ENCODE results near the gene GJC2.

DNA sequence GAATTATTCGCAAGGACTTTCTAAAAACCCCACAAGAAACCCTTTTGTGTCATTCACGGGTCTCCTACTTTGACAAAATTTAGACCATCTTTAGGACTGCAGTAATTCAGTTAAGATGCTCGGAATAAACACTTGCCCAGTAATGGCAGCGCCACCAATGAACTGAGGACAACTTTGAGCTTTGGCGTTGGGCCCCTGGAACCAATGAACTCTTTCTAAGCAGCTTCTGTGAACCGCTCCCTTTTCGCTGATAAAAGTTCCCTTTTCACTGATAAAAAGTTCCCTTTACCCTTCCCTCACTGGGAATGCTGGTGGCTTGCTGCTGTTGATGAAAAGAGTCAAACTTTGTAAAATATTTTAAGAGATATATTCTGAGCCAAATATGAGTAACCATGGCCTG, 39.2 kb upstream of the GJC2 start:
- TF ChIP-seq POLR2AphosphoS5 (IDR thresholded peaks at IDR 0.05; ENCODE audit: low read depth, low read length) = no peak
- no peak for TF ChIP-seq TAF1 (IDR thresholded peaks at IDR 0.05; ENCODE audit: borderline replicate concordance, low read depth, low read length)
